Large intestine (tissue), 12 donors: Measurements from ENCODE around the gene DHRS4. TPM values are rescaled to one million over a fixed set of nuclear protein-coding genes. Genes with fewer than 3 reads are reported as not detected.

Experiments
- DNase-seq, 2 donors: peaks; one replicate each; pipeline versions ENCODE4 v3.0.0 to v3.0.0-alpha.2; 2013
- H3K27ac ChIP-seq: one replicate; pipeline ENCODE4 v1.5.1; 2013; ENCODE audit warnings: low read length
- H3K27me3 ChIP-seq: 2 replicates; pipeline ENCODE4 v1.6.1; 2013; ENCODE audit warnings: low read length; ENCODE audit not compliant: control insufficient read depth, insufficient read depth
- H3K36me3 ChIP-seq: 2 replicates; pipeline ENCODE4 v1.6.1; 2013; ENCODE audit warnings: low read length; ENCODE audit not compliant: control insufficient read depth, insufficient read depth
- H3K4me1 ChIP-seq: one replicate; pipeline ENCODE4 v1.6.1; 2013; ENCODE audit warnings: low read length; ENCODE audit not compliant: control insufficient read depth, insufficient read depth
- H3K4me3 ChIP-seq: one replicate; pipeline ENCODE4 v1.5.1; 2013; ENCODE audit warnings: low read length
- H3K9me3 ChIP-seq: one replicate; pipeline ENCODE4 v1.6.1; 2013; ENCODE audit warnings: mild to moderate bottlenecking, low read depth, low read length, moderate library complexity; ENCODE audit not compliant: control insufficient read depth
- WGBS: methylation state at CpG from one replicate; pipeline ENCODE4 v1.1.5; 2013; ENCODE audit warnings: low lambda C conversion rate; ENCODE audit not compliant: insufficient coverage; 5-methylcytosine and 5-hydroxymethylcytosine counted together
- long read RNA-seq, 11 donors: transcript quantifications; one replicate each; lab custom pipeline, GENCODE V29; 2026
- polyA plus RNA-seq: library from polyadenylated mRNA; unstranded; fragments of 120-200 nt; gene quantifications from one replicate; pipeline ENCODE4 v1.2.1, GENCODE V29; 2013

DHRS4 gene
- 48.7 TPM for polyA plus RNA-seq
- long read RNA-seq, donor 1, transcript DHRS4-201 (8 exons, 1,443 nt) = major isoform, 10 of 29 reads
- long read RNA-seq, donor 1, transcript DHRS4-203 (5 exons, 727 nt) = minor isoform, 9 of 29 reads
- long read RNA-seq, donor 1, partial matches to known transcripts = 7 of 29 reads
- long read RNA-seq, donor 1, other reads (novel, unspliced or antisense) = 0 of 29 reads
- long read RNA-seq, donor 2, transcript DHRS4-201 (8 exons, 1,443 nt) = minor isoform, 19 of 61 reads
- long read RNA-seq, donor 2, transcript DHRS4-203 (5 exons, 727 nt) = major isoform, 27 of 61 reads
- long read RNA-seq, donor 2, partial matches to known transcripts = 12 of 61 reads
- long read RNA-seq, donor 2, other reads (novel, unspliced or antisense) = 0 of 61 reads
- long read RNA-seq, donor 3 = 0 reads
- long read RNA-seq, donor 4, partial matches to known transcripts = 0 of 5 reads
- long read RNA-seq, donor 4, other reads (novel, unspliced or antisense) = 0 of 5 reads
- long read RNA-seq, donor 5, transcript DHRS4-201 (8 exons, 1,443 nt) = major isoform, 17 of 31 reads
- long read RNA-seq, donor 5, transcript DHRS4-203 (5 exons, 727 nt) = minor isoform, 10 of 31 reads
- long read RNA-seq, donor 5, partial matches to known transcripts = 0 of 31 reads
- long read RNA-seq, donor 5, other reads (novel, unspliced or antisense) = 0 of 31 reads
- long read RNA-seq, donor 6, transcript DHRS4-203 (5 exons, 727 nt) = minor isoform, 6 of 21 reads
- long read RNA-seq, donor 6, transcript DHRS4-201 (8 exons, 1,443 nt) = major isoform, 12 of 21 reads
- long read RNA-seq, donor 6, partial matches to known transcripts = 0 of 21 reads
- long read RNA-seq, donor 6, other reads (novel, unspliced or antisense) = 0 of 21 reads
- long read RNA-seq, donor 7, transcript DHRS4-201 (8 exons, 1,443 nt) = major isoform, 10 of 14 reads
- long read RNA-seq, donor 7, partial matches to known transcripts = 0 of 14 reads
- long read RNA-seq, donor 7, other reads (novel, unspliced or antisense) = 0 of 14 reads
- long read RNA-seq, donor 8, transcript DHRS4-203 (5 exons, 727 nt) = minor isoform, 19 of 47 reads
- long read RNA-seq, donor 8, transcript DHRS4-201 (8 exons, 1,443 nt) = major isoform, 21 of 47 reads
- long read RNA-seq, donor 8, partial matches to known transcripts = 0 of 47 reads
- long read RNA-seq, donor 8, other reads (novel, unspliced or antisense) = 0 of 47 reads
- long read RNA-seq, donor 9, transcript DHRS4-203 (5 exons, 727 nt) = minor isoform, 11 of 31 reads
- long read RNA-seq, donor 9, transcript DHRS4-201 (8 exons, 1,443 nt) = major isoform, 17 of 31 reads
- long read RNA-seq, donor 9, partial matches to known transcripts = 0 of 31 reads
- long read RNA-seq, donor 9, other reads (novel, unspliced or antisense) = 0 of 31 reads
- long read RNA-seq, donor 10, transcript DHRS4-203 (5 exons, 727 nt) = major isoform, 16 of 35 reads
- long read RNA-seq, donor 10, transcript DHRS4-201 (8 exons, 1,443 nt) = minor isoform, 13 of 35 reads
- long read RNA-seq, donor 10, partial matches to known transcripts = 5 of 35 reads
- long read RNA-seq, donor 10, other reads (novel, unspliced or antisense) = 0 of 35 reads
- long read RNA-seq, donor 11, transcript DHRS4-203 (5 exons, 727 nt) = minor isoform, 11 of 26 reads
- long read RNA-seq, donor 11, transcript DHRS4-201 (8 exons, 1,443 nt) = major isoform, 14 of 26 reads
- long read RNA-seq, donor 11, partial matches to known transcripts = 0 of 26 reads
- long read RNA-seq, donor 11, other reads (novel, unspliced or antisense) = 0 of 26 reads

DNA sequence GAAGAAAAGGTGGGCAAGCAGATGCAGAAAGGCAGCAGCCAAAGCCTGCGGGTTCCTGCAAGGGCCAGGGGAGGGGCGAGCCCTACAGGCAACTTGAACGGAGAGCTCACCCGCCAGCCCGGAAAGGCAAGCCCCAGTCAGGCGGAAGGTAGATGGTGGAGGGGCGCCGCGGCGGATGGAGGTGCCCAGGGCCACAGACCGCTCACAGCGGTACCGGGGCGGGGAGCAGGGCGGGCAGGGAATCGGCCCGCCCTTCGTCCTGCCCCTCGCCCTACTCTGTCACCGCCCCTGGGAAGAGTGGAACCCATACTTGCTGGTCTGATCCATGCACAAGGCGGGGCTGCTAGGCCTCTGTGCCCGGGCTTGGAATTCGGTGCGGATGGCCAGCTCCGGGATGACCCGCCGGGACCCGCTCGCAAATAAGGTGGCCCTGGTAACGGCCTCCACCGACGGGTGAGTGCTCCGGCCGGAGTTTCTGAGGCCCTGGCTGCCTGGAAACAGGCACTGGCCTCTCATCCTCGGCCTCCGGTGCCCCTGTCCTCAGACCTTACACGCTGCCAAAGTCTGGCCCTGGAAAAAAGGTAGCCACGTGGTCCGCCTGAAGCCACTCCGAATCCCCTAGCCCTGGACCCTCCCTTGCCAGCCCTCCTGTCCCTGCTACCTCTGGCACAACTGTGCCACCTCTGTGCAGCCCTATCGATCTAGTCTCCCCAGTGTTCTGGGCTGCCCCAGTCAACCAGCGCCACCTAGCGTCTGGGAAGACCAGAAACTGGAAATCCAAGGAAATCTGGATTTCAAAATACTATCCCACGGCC is at the start of gene DHRS4:
TSS of gene DHRS4 (plus strand) at position 307 of the 815 bp plus-strand sequence. CDS start at position 326, 19 bp downstream.
- Histone ChIP-seq H3K27me3 (no peaks in the 10 kb centered on the region), H3K27ac (peak within 1 kb of the TSS; percentile 83), H3K9me3 (no peaks in the 10 kb centered on the region), H3K36me3 (peaks cover 8% of the 10 kb centered on the region), H3K4me3 (peak within 1 kb of the TSS; percentile 85), H3K4me1 (peaks cover 3% of the 10 kb centered on the region)
- no CpG with 5 or more reads among the region's 44 CpGs for WGBS
- DNase-seq = peak; percentile 75 to 90

GRCh38 chr14:23910101-23910875 is 43.3 kb upstream of the DHRS4 start:
- Histone ChIP-seq H3K4me3 (no peak overlapping the region), H3K27me3 (no peaks in the 10 kb centered on the region), H3K9me3 (no peaks in the 10 kb centered on the region), H3K4me1 (no peaks in the 10 kb centered on the region), H3K36me3 (no peaks in the 10 kb centered on the region), H3K27ac (no peak overlapping the region)
- peak; percentile 38 to 40 for DNase-seq
- WGBS = no CpG with 5 or more reads among the region's 7 CpGs

- no peaks in the 10 kb centered on the region for H3K4me1 ChIP-seq
- no peaks in the 10 kb centered on the region for H3K36me3 ChIP-seq
- no peak overlapping the region for H3K27ac ChIP-seq
- H3K27me3 ChIP-seq = no peaks in the 10 kb centered on the region
- no CpG with 5 or more reads among the region's 3 CpGs for WGBS
- no peak overlapping the region for H3K4me3 ChIP-seq
- H3K9me3 ChIP-seq = no peaks in the 10 kb centered on the region
- no peak for DNase-seq
Observed at GRCh38 chr14:23910876-23911210, 42.7 kb upstream of the DHRS4 start.

- no peak for DNase-seq
Observed at GRCh38 chr14:23915559-23915958, 38.0 kb upstream of the DHRS4 start.

DNA sequence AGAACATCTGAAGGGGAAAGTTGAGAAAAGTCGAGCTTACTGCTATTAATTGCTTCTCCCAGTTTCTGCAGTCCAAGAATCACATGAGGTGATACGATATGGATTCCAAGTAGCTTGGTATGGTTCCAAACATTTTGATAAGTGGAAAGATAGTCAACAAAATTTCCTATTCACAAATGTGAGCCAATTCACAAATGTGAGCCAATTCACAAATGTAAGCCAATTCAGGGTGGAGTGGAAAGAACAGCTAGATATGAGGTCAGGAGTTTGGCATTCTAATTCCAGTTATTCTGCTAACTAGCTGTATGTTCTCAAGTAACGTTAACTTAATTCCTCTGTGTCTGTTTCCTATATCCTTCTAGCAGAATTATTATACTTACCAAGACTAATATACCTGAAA is 37.6 kb upstream of the DHRS4 start:
- Histone ChIP-seq H3K4me3 (no peak overlapping the region), H3K27me3 (no peaks in the 10 kb centered on the region), H3K9me3 (no peaks in the 10 kb centered on the region), H3K27ac (no peak overlapping the region), H3K4me1 (no peaks in the 10 kb centered on the region), H3K36me3 (no peaks in the 10 kb centered on the region)
- 90% methylated on average over 2 of the region's 3 CpGs for whole genome bisulfite sequencing
- no peak for DNase-seq

More at GRCh38 chr14:23915559-23915958, 38.0 kb upstream of the DHRS4 start:
- no peaks in the 10 kb centered on the region for H3K27me3 ChIP-seq
- H3K9me3 ChIP-seq = no peaks in the 10 kb centered on the region
- no peak overlapping the region for H3K27ac ChIP-seq
- no peaks in the 10 kb centered on the region for H3K4me1 ChIP-seq
- no CpG with 5 or more reads among the region's 4 CpGs for WGBS
- H3K4me3 ChIP-seq = no peak overlapping the region
- H3K36me3 ChIP-seq = no peaks in the 10 kb centered on the region

- no peaks in the 10 kb centered on the region for H3K9me3 ChIP-seq
- no peak for DNase-seq
- H3K27me3 ChIP-seq = no peaks in the 10 kb centered on the region
- 67% methylated on average over 1 of the region's 5 CpGs for WGBS
- no peak overlapping the region for H3K4me3 ChIP-seq
- no peaks in the 10 kb centered on the region for H3K4me1 ChIP-seq
- no peak overlapping the region for H3K27ac ChIP-seq
- H3K36me3 ChIP-seq = no peaks in the 10 kb centered on the region
Observed at GRCh38 chr14:23916446-23916845, 37.1 kb upstream of the DHRS4 start.

- Histone ChIP-seq H3K27ac (no peak overlapping the region), H3K4me1 (no peaks in the 10 kb centered on the region), H3K27me3 (no peaks in the 10 kb centered on the region), H3K36me3 (no peaks in the 10 kb centered on the region), H3K4me3 (no peak overlapping the region), H3K9me3 (no peaks in the 10 kb centered on the region)
- DNase-seq = no peak
- WGBS = 100% methylated on average over 1 of the region's 1 CpG
Observed at GRCh38 chr14:23922545-23922944, 31.0 kb upstream of the DHRS4 start.

DNA sequence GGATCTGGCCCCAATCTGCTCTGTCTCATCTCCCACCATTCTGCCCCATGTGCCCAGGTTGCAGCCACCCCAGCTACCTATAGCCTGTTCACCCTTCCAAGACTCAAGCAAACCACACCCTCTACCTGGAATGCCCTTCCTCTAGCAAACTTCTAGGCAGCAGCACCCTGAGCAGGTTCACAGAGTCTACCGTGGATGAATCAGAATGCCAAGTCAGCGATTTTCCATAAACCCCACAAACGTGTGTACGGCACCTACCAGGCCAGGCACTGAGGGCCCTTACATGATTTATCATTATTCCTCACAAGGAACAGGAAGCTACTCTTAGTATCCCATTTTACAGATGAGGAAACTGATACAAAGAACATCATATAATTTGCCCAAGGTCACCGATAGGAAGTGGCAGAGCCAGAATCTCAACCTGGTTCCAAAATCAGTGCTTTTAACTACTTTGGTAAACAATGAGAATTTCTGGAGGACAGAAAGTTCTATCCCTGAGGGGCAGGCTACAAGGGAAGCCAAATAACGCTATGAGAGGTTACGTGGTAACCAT is 28.0 kb upstream of the DHRS4 start:
- Histone ChIP-seq H3K9me3 (no peaks in the 10 kb centered on the region), H3K36me3 (no peaks in the 10 kb centered on the region), H3K27ac (no peak overlapping the region), H3K4me3 (no peak overlapping the region), H3K27me3 (no peaks in the 10 kb centered on the region), H3K4me1 (peaks cover 5% of the 10 kb centered on the region)
- WGBS = 100% methylated on average over 1 of the region's 7 CpGs
- DNase-seq = no peak
